HG02571 (cell line): ENCODE measurements around the gene OR4D2.

Experiments used
- ATAC-seq: cut with Tn5 transposase; IDR thresholded peaks from one replicate; pipeline ENCODE4 v1.9.1; 2021; ENCODE audit warnings: mild to moderate bottlenecking, moderate library complexity; ENCODE audit not compliant: unreplicated experiment

The OR4D2 gene

DNA sequence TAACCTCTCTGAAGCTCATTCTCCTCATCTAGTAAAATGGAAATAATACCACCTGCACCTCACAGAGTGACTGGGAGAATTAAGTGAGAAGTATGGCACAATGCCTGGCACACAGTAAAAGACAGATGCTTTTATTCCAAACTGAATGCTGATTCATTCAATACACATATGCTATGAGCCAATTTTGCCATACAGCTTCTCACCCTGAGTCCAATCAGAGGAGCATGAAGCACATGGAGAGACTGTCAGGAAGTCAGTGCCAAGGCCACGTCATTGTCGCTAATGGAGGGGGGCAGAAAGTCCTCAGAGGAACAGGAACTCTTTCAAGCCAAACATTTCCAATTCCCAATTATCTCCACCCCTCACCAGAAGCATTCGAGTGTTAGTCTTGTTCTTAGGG is 40.7 kb downstream of the OR4D2 start:
- no peak for ATAC-seq

DNA sequence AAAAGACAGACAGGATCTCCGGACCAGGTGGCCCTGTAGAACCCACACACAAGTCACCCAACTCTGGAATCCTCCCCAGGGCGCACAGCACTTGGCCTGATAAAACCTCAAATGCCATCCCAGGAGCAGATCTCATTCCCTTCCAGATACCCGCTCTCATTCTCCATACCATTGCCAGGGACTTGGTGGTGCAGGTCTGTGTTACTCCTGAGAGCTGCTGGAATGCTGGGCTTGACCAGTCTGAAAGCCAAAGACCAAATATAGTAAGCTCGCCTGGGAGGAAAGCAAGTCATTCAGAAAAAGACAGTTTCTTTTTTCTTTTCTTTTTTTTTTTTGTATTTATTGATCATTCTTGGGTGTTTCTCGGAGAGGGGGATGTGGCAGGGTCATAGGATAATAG is 41.6 kb downstream of the OR4D2 start:
- ATAC-seq, result no peak

DNA sequence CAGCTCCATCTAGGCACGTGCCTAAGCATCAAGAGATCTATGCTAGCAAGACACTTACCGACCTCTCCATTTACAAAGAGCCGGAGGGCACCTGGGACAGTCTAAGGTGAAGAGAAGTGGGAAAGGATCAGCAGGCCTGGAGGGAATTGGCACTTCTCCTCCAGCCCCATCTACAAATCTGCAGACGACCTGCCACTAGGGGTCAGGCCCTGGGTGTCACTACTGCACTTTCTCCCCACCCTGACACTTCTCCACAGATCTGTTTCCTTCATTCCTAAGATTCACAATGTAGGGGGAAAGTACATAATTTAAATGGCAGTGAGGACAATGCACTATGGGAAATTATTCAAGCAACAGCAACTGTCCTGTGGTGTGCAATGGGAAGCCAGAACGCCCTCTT is 44.1 kb downstream of the OR4D2 start:
- no peak for ATAC-seq

DNA sequence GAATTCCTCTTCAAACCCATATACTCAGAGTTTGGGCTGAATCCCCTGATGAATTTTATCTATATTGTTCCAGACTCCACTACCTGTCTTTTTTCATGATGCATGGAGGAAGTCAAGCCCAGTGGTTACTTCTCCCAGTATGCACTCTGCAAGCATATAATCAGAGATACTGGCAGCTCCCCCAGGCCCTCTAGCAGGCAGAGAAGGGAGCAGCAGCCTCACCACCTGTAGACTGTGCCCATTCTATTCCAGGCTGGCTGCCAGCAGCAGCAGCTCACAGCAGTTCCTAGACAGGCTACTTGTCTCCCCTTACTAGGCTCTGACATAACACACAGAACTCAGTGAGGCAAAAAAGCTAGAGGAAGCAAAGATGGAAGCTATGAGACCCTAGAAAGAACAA is 48.9 kb downstream of the OR4D2 start:
- ATAC-seq, result no peak

DNA sequence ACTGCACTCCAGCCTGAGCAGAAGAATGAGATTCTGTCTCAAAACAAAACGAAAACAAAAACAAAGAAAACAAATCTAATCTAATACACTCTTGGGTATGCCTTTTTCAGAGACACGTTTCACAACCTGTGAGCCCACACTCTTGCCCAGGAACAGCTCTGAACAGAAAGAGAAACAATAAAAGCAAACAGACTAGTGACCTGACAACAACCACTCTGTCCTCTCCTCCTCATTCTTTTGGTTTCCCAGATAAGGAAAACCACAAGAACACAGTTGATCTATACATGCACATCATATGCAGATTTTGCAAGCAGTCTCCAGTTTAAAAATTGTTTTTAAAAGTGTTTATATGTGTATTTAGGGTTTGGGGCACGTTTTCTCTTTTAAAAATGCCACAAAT is 51.0 kb downstream of the OR4D2 start:
- no peak for ATAC-seq

DNA sequence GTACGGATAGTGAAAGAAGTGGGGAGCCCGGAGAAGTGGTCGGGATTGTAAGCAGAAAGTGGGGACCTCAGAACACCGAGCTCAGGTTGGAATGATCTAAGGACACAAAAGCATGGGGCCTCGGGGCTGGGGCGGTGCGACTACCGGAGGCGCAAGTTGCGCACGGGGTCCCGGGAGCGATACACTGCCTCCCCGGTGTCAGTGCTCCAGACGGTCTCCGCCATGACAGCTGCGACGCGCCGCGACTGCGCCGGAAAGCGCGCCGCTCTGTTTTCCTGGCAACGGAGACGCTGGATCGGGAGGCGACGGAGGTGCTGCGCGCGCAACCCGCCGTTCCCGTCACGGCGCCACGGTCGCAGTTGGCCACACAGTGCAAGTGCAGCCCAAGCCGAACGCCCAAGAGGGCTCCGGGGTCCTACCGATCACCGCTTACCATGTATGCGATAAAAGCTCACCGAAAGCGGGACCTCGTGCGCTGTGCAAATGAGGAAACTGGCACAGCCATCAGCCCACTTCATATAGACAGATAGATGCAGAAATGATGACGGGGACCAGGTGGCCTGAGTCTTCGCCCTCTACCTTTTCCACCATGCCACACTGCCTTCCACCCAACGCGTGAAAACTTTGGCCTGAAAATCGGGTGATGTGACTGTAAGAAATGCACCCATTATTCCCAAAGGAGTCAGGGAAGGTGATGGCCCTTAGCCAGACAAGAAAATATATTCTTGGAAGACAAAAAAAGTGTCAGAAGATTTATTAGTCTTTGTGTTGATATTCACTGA is 52.4 kb downstream of the OR4D2 start, which contains the start of gene MKS1:
TSS of gene MKS1 (minus strand) at position 249 of the 782 bp plus-strand sequence. CDS start at position 224, 25 bp downstream.
- peak; percentile 93 for ATAC-seq

DNA sequence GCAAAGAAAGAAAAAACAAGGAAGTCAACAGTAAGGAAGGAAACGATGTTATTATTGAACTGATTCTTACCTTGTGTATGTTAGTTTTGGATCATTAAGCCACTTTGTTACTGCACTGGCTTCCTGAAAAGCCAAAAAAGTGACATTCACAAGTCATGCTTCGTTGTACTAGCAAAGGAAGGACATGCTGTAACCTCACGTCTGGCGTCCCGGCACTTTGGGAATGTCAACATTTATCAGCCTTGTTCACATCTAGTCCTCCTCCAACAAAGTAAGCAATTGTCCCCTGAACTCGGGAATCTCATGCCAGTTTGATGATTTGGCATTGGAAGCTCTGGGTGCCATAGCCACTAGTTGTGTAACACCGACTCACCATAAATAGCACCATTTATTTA is 53.0 kb downstream of the OR4D2 start:
- no peak for ATAC-seq
